Measurements from ENCODE around the gene HIGD1A. TPM values are rescaled to one million over a fixed set of nuclear protein-coding genes. Genes with fewer than 3 reads are reported as not detected.

Gene HIGD1A
- total RNA-seq, 2 donors from 2014 or later = 59.5 to 67.6 TPM

- ATAC-seq = no peak
- no peak for DNase-seq (ENCODE audit: low spot score in 2 of 2)
- Mint-ChIP-seq H3K27ac (no peak overlapping the region), H3K9me3 (no peaks in the 10 kb centered on the region), H3K36me3 (no peaks in the 10 kb centered on the region)
Measured at GRCh38 chr3:42753757-42754156, 50.5 kb downstream of the HIGD1A start.

GRCh38 chr3:42752961-42753360 is 51.3 kb downstream of the HIGD1A start:
- H3K9me3 Mint-ChIP-seq = no peaks in the 10 kb centered on the region

GRCh38 chr3:42752441-42752840 is 51.8 kb downstream of the HIGD1A start:
- DNase-seq (ENCODE audit: low spot score in 2 of 2) (no peak), ATAC-seq (no peak)
- H3K36me3 Mint-ChIP-seq = no peaks in the 10 kb centered on the region
- no peak overlapping the region for H3K27ac Mint-ChIP-seq
- no peaks in the 10 kb centered on the region for H3K9me3 Mint-ChIP-seq

More at GRCh38 chr3:42752961-42753360, 51.3 kb downstream of the HIGD1A start:
- no peak for ATAC-seq
- Mint-ChIP-seq H3K27ac (peak overlapping the region in 1 of 2 donors; percentile 23), H3K36me3 (no peaks in the 10 kb centered on the region)
- no peak for DNase-seq (ENCODE audit: low spot score in 2 of 2)

GRCh38 chr3:42751609-42752008 is 52.7 kb downstream of the HIGD1A start:
- Mint-ChIP-seq H3K9me3 (no peaks in the 10 kb centered on the region), H3K27ac (no peak overlapping the region), H3K36me3 (no peaks in the 10 kb centered on the region)
- DNase-seq (ENCODE audit: low spot score in 2 of 2) (no peak), ATAC-seq (no peak)

- no peaks in the 10 kb centered on the region for H3K36me3 Mint-ChIP-seq
- no peak overlapping the region for H3K27ac Mint-ChIP-seq
- no peak for ATAC-seq
- H3K9me3 Mint-ChIP-seq = no peaks in the 10 kb centered on the region
- DNase-seq (ENCODE audit: low spot score in 2 of 2) = no peak
Measured at GRCh38 chr3:42750834-42751233, 53.5 kb downstream of the HIGD1A start.

- Mint-ChIP-seq H3K27ac (no peak overlapping the region), H3K36me3 (no peaks in the 10 kb centered on the region), H3K9me3 (no peaks in the 10 kb centered on the region)
- peak in 1 of 2 donors; percentile 41 for ATAC-seq
- DNase-seq (ENCODE audit: low spot score in 2 of 2) = no peak
Measured at GRCh38 chr3:42749753-42750231, 54.5 kb downstream of the HIGD1A start.

GRCh38 chr3:42749025-42749752 is 55.1 kb downstream of the HIGD1A start:
- no peaks in the 10 kb centered on the region for H3K36me3 Mint-ChIP-seq
- no peak for ATAC-seq
- no peak for DNase-seq (ENCODE audit: low spot score in 2 of 2)
- no peaks in the 10 kb centered on the region for H3K9me3 Mint-ChIP-seq
- H3K27ac Mint-ChIP-seq = no peak overlapping the region

GRCh38 chr3:42747581-42747980 is 56.7 kb downstream of the HIGD1A start:
- Mint-ChIP-seq H3K9me3 (no peaks in the 10 kb centered on the region), H3K27ac (no peak overlapping the region), H3K36me3 (no peaks in the 10 kb centered on the region)
- no peak for DNase-seq (ENCODE audit: low spot score in 2 of 2)
- peak in 1 of 2 donors; percentile 45 for ATAC-seq

GRCh38 chr3:42746455-42747450 is 57.5 kb downstream of the HIGD1A start:
- no peak for DNase-seq (ENCODE audit: low spot score in 2 of 2)
- H3K9me3 Mint-ChIP-seq = no peaks in the 10 kb centered on the region
- ATAC-seq = no peak
- no peaks in the 10 kb centered on the region for H3K36me3 Mint-ChIP-seq
- peak overlapping the region in 1 of 2 donors; percentile 55 for H3K27ac Mint-ChIP-seq

- Mint-ChIP-seq H3K9me3 (no peaks in the 10 kb centered on the region), H3K36me3 (no peaks in the 10 kb centered on the region), H3K27ac (no peak overlapping the region)
- ATAC-seq = no peak
- no peak for DNase-seq (ENCODE audit: low spot score in 2 of 2)
Measured at GRCh38 chr3:42745776-42746454, 58.4 kb downstream of the HIGD1A start.

GRCh38 chr3:42745291-42745745 is 59.0 kb downstream of the HIGD1A start:
- Mint-ChIP-seq H3K27ac (no peak overlapping the region), H3K9me3 (no peaks in the 10 kb centered on the region), H3K36me3 (no peaks in the 10 kb centered on the region)
- no peak for DNase-seq (ENCODE audit: low spot score in 2 of 2)
- no peak for ATAC-seq

GRCh38 chr3:42743204-42743995 is 60.9 kb downstream of the HIGD1A start:
- H3K36me3 Mint-ChIP-seq = no peaks in the 10 kb centered on the region
- peak overlapping the region in 1 of 2 donors; percentile 64 for H3K27ac Mint-ChIP-seq
- no peaks in the 10 kb centered on the region for H3K9me3 Mint-ChIP-seq
- ATAC-seq (peak in 1 of 2 donors; percentile 11), DNase-seq (ENCODE audit: low spot score in 2 of 2) (no peak)

GRCh38 chr3:42742688-42743087 is 61.6 kb downstream of the HIGD1A start:
- DNase-seq (ENCODE audit: low spot score in 2 of 2) (no peak), ATAC-seq (no peak)
- Mint-ChIP-seq H3K36me3 (no peaks in the 10 kb centered on the region), H3K27ac (peak overlapping the region in 1 of 2 donors; percentile 36), H3K9me3 (no peaks in the 10 kb centered on the region)

- no peaks in the 10 kb centered on the region for H3K9me3 Mint-ChIP-seq
- no peak for ATAC-seq
- H3K27ac Mint-ChIP-seq = peak overlapping the region in 1 of 2 donors; percentile 29
- no peaks in the 10 kb centered on the region for H3K36me3 Mint-ChIP-seq
- no peak for DNase-seq (ENCODE audit: low spot score in 2 of 2)
Measured at GRCh38 chr3:42742259-42742658, 62.0 kb downstream of the HIGD1A start.

- DNase-seq (ENCODE audit: low spot score in 2 of 2) (no peak), ATAC-seq (no peak)
- Mint-ChIP-seq H3K36me3 (no peaks in the 10 kb centered on the region), H3K27ac (no peak overlapping the region), H3K9me3 (no peaks in the 10 kb centered on the region)
Measured at GRCh38 chr3:42741796-42742195, 62.5 kb downstream of the HIGD1A start.

Measured in activated naive CD4-positive, alpha-beta T cell treated with anti-CD3 and anti-CD28 coated beads, Interleukin-2, amount 50 U/mL, for 72 hours (primary cell).